D721Med (cell line): ENCODE data around the gene SNAP91.

Experiments used
- DNase-seq: peaks from one replicate; pipeline ENCODE4 v3.0.0; 2011; ENCODE audit warnings: low spot score; ENCODE audit not compliant: insufficient read length
- FAIRE-seq: peaks from 2 replicates; lab custom pipeline; 2011; peaks lifted over from hg19 to GRCh38; lab: Jason Lieb, UNC
- TF ChIP-seq, protein P1 (sequence below): IDR thresholded peaks from 2 replicates; pipeline ENCODE4 v1.5.1; 2012; ENCODE audit warnings: mild to moderate bottlenecking, control low read depth; ENCODE audit not compliant: insufficient read depth; ENCODE audit errors: missing control alignments

SNAP91 gene

DNA sequence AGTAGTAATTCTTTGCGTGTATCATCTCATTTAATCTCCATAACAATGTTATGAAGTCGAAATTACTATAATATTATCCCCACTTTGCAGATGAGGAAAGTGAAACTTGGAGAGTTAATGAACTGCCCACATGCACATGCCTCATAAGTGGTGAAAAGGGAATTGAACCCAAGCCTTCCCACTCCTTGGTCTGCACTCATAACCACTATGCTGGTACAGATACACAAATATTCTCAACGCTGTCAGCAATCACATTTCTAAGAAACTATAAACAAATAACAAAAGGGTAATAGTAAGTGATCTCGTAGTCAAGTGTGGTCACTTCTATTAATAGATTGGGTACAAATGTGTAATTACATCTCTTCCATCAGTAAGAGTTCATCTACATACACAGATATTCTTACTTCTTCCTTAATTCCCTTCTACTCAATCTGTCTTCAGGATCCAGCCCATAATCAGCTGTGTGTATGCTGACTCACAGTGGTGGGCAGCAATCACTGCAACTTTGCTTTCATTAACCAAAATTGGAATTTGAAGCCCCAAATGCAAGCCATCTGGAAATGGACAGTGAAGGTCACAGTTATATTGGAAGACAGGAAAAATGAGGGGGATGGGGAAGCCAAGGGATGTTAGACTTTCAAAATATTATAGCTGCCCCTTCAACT, 190.0 kb downstream of the SNAP91 start:
- FAIRE-seq: no peak
- TF ChIP-seq, protein P1, sequence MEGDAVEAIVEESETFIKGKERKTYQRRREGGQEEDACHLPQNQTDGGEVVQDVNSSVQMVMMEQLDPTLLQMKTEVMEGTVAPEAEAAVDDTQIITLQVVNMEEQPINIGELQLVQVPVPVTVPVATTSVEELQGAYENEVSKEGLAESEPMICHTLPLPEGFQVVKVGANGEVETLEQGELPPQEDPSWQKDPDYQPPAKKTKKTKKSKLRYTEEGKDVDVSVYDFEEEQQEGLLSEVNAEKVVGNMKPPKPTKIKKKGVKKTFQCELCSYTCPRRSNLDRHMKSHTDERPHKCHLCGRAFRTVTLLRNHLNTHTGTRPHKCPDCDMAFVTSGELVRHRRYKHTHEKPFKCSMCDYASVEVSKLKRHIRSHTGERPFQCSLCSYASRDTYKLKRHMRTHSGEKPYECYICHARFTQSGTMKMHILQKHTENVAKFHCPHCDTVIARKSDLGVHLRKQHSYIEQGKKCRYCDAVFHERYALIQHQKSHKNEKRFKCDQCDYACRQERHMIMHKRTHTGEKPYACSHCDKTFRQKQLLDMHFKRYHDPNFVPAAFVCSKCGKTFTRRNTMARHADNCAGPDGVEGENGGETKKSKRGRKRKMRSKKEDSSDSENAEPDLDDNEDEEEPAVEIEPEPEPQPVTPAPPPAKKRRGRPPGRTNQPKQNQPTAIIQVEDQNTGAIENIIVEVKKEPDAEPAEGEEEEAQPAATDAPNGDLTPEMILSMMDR: peak; percentile 9
- DNase-seq: no peak

- TF ChIP-seq, protein P1: no peak
- no peak for DNase-seq
- FAIRE-seq: no peak
These were observed 191.4 kb downstream of the SNAP91 start for GRCh38 chr6:83517500-83517899.

DNA sequence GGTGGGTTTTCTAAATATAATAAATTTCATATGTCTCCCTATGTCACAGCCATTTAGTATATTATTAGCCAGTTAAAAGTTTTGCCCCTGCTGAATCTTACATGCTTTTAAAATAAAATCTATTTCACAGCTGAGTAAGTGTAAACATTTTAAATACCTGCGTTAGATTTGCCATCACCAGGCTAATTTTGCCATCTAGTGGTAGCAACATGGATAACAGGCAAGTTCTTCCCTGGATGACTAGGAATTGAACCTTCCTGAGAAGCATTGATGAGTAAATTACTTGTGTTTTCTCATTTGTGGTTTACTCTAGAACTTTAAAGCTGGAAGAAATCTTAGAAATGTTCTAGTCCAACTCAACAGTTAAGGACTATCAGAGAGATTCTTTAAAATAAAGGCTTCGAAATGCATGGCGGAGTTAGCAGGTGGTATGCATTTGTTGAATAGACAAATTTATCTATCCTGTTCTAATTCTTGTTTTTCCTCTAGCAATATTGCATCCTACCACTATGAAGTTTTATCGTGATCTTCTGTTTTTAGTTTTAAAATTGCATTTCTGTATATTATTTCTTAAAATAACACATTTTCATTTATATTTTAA, 193.9 kb downstream of the SNAP91 start:
- peak; percentile 38 for FAIRE-seq
- TF ChIP-seq, protein P1: peak; percentile 88
- no peak for DNase-seq

GRCh38 chr6:83514466-83514865, 194.4 kb downstream of the SNAP91 start:
- FAIRE-seq: no peak
- TF ChIP-seq, protein P1: no peak
- DNase-seq: no peak

DNA sequence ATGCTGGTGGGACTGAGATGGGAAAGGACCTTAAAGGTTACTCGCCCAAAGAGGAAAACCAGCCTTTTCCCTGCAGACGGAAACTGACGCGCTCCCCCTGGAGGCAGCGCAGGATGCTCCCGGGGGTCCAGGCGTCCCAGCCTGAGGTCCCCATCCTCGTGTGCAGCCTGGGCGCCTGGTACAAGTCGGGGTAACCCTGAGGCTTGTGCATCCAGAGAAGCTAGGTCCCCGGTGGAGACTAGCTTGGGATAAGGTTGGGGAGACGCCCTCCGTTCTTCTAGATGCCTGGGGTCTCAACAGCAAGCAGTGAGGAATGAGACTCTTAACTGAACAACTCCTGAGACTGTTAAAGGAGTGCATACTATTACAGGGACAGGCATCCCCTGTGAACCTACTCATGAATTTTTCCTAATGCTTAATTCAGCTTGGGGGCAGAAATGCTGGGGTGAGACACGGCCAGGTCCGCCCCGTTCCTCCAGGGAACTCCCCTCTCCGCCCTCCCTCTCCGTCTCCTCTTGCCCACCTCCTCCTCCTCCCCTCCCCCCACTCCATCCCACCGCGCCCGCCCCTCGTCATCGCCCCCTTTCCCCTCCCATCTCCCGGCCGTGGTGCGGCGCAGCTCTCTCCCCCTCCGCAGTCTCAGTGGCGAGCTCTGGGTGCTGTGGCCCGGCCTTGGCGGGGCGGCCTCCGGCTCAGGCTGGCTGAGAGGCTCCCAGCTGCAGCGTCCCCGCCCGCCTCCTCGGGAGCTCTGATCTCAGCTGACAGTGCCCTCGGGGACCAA, 196.8 kb downstream of the SNAP91 start, which contains the start of gene PRSS35:
TSS of gene PRSS35 (plus strand) at position 634 of the 781 bp plus-strand sequence. CDS start 10,908 bp downstream, outside the sequence.
- TF ChIP-seq, protein P1: peak; percentile 75
- FAIRE-seq: no peak
- no peak for DNase-seq

GRCh38 chr6:83511266-83511665, 197.6 kb downstream of the SNAP91 start:
- TF ChIP-seq, protein P1: no peak
- FAIRE-seq (no peak), DNase-seq (no peak)

GRCh38 chr6:83510791-83511190, 198.1 kb downstream of the SNAP91 start:
- DNase-seq (no peak), FAIRE-seq (no peak)
- TF ChIP-seq, protein P1: no peak
